ENCODE results near the gene PLCB1. TPM values are rescaled to one million over a fixed set of nuclear protein-coding genes. Genes with fewer than 3 reads are reported as not detected.

Gene PLCB1
- total and polyA plus RNA-seq, 2 donors (not counting 3 experiments of a cell fraction or from before 2014, with no cell fraction given) = 10.2 to 53.4 TPM

DNA sequence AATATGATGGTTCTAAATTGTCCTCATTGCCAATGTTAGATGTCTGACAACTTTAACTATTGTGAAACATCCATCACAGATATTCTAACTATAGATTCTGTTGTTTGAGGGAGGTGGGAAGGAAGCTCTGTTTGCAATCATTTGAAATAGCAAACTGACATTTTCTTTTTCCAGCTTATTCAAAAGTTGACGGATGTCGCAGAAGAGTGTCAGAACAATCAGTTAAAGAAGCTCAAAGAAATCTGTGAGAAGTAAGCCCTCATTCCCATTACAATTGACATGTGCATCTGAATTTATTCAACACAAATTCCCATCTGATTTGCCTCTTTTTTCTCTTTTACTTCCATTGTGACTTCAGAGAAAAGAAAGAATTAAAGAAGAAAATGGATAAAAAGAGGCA, 656.2 kb downstream of the PLCB1 start:
- intact Hi-C loops (cut with micrococcal nuclease) (no loop called here), dilution Hi-C loops (cut with MboI; ENCODE audit: extremely low pct_ligation_motif_present, low sequenced_read_pairs) (no loop called here)
- Histone ChIP-seq H3K4me3 (replicated peaks in 1 of 3; ENCODE audit: insufficient read depth in 1 of 3, low read depth in 1 of 3, low read length in 3 of 3) (no peak overlapping the region), H3K36me3 (ENCODE audit: control insufficient read depth in 2 of 2, extremely low read depth in 1 of 2, insufficient read depth in 2 of 2, low read length in 2 of 2) (no peaks in the 10 kb centered on the region), H4K20me1 (replicated peaks; ENCODE audit: control insufficient read depth, extremely low read depth, insufficient read depth, low read length) (no peaks in the 10 kb centered on the region), H3K27ac (ENCODE audit: insufficient read depth, low read depth, low read length) (no peak overlapping the region), H3K79me2 (ENCODE audit: control insufficient read depth, insufficient read depth, low read length) (no peaks in the 10 kb centered on the region), H3K27me3 (ENCODE audit: control insufficient read depth in 2 of 2, insufficient read depth in 2 of 2, low read length in 2 of 2) (no peaks in the 10 kb centered on the region), H2AFZ (ENCODE audit: low read depth, low read length) (no peak overlapping the region), H3K4me1 (ENCODE audit: control insufficient read depth, extremely low read depth, insufficient read depth, low read length) (no peaks in the 10 kb centered on the region), H3K9me1 (replicated peaks; ENCODE audit: control insufficient read depth, extremely low read depth, insufficient read depth, low read length) (no peaks in the 10 kb centered on the region), H3K9me3 (replicated peaks; ENCODE audit: control insufficient read depth, insufficient read depth, low read length) (no peaks in the 10 kb centered on the region), H3K9ac (replicated peaks; ENCODE audit: extremely low read depth, insufficient read depth, low read length) (no peak overlapping the region), H3K4me2 (ENCODE audit: insufficient read depth, low read length) (no peak overlapping the region)
- TF ChIP-seq EZH2 (IDR thresholded peaks at IDR 0.05; ENCODE audit: borderline replicate concordance, low read depth, low read length, severe bottlenecking) (no peak), POLR2AphosphoS5 (IDR thresholded peaks at IDR 0.05; ENCODE audit: insufficient read depth, low read depth, low read length) (no peak), POLR2A (IDR thresholded peaks at IDR 0.05; ENCODE audit: low read depth, low read length) (no peak), FOS (IDR thresholded peaks at IDR 0.05; ENCODE audit: borderline replicate concordance, insufficient read depth, low read length) (no peak), JUN (IDR thresholded peaks at IDR 0.05; ENCODE audit: borderline replicate concordance, insufficient read depth, insufficient read length, low read depth) (no peak), GATA2 (IDR thresholded peaks at IDR 0.05; ENCODE audit: insufficient read depth, insufficient read length, low read depth, low read length) (no peak)
- TF ChIP-seq, protein P1, sequence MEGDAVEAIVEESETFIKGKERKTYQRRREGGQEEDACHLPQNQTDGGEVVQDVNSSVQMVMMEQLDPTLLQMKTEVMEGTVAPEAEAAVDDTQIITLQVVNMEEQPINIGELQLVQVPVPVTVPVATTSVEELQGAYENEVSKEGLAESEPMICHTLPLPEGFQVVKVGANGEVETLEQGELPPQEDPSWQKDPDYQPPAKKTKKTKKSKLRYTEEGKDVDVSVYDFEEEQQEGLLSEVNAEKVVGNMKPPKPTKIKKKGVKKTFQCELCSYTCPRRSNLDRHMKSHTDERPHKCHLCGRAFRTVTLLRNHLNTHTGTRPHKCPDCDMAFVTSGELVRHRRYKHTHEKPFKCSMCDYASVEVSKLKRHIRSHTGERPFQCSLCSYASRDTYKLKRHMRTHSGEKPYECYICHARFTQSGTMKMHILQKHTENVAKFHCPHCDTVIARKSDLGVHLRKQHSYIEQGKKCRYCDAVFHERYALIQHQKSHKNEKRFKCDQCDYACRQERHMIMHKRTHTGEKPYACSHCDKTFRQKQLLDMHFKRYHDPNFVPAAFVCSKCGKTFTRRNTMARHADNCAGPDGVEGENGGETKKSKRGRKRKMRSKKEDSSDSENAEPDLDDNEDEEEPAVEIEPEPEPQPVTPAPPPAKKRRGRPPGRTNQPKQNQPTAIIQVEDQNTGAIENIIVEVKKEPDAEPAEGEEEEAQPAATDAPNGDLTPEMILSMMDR (IDR thresholded peaks at IDR 0.05; ENCODE audit: extremely low read depth in 1 of 2, insufficient read depth in 1 of 2, low read depth in 1 of 2, low read length in 2 of 2) = no peak
- TF ChIP-seq, protein P2, sequence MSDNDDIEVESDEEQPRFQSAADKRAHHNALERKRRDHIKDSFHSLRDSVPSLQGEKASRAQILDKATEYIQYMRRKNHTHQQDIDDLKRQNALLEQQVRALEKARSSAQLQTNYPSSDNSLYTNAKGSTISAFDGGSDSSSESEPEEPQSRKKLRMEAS (IDR thresholded peaks at IDR 0.05; ENCODE audit: insufficient read depth, insufficient read length) = no peak
- FAIRE-seq (no peak), DNase-seq (ENCODE audit: low read depth, low spot score) (no peak)
- no TSS peak for BruUV-seq (replicated peaks)
- POLR2A ChIA-PET = no interaction called here
- CTCF ChIA-PET = interaction anchor here (0.8 to 1.4 kb wide), 6 partner anchors 10 to 571 kb away, joined by 3 to 10 read pairs (median 4); no protein-coding TSS in a partner anchor
